H1 (cell line): ENCODE data around the gene FCHO1. TPM values are rescaled to one million over a fixed set of nuclear protein-coding genes. Genes with fewer than 3 reads are reported as not detected.
A peak's percentile ranks its signal among the peaks of the same experiment; 100 is the strongest.

Experiments
- CTCF ChIA-PET: fragments of 300-600 bp; sonication (Branson Sonifier 250); formaldehyde crosslinking; loops from one replicate; lab custom pipeline; 2021; ENCODE audit not compliant: partially characterized antibody; lab: Charles Lee
- POLR2A ChIA-PET: fragments of 300-600 bp; sonication (Branson Sonifier 250); formaldehyde crosslinking; loops from one replicate; lab custom pipeline; 2021; ENCODE audit warnings: inconsistent platforms; ENCODE audit not compliant: partially characterized antibody; lab: Charles Lee
- DNase-seq, 2 experiments: peaks; one replicate each; pipeline versions ENCODE4 v3.0.0 to v3.0.0-alpha.2; 2010 to 2022; ENCODE audit warnings: low spot score in 2 of 2, low read depth in 1 of 2, mixed read lengths in 1 of 2
- FAIRE-seq: peaks from 2 replicates; lab custom pipeline; 2011; peaks lifted over from hg19 to GRCh38; lab: Jason Lieb, UNC
- H2AFZ ChIP-seq: 2 replicates; pipeline ENCODE4 v1.8.1; 2012; ENCODE audit warnings: low read length, inconsistent platforms
- H2AK5ac ChIP-seq: 2 replicates; pipeline ENCODE4 v1.6.1; 2013; ENCODE audit warnings: low read depth, low read length
- H2BK120ac ChIP-seq: replicated peaks from 2 replicates; pipeline ENCODE3; 2013; ENCODE audit warnings: low read depth, low read length, inconsistent platforms
- H2BK12ac ChIP-seq: 2 replicates; pipeline ENCODE4 v1.6.1; 2013; ENCODE audit warnings: low read depth, low read length
- H2BK15ac ChIP-seq: 2 replicates; pipeline ENCODE4 v1.6.1; 2013; ENCODE audit warnings: low read length
- H2BK20ac ChIP-seq: 2 replicates; pipeline ENCODE4 v1.6.1; 2013; ENCODE audit warnings: low read length
- H2BK5ac ChIP-seq: 2 replicates; pipeline ENCODE4 v1.6.1; 2013; ENCODE audit warnings: low read depth, low read length
- H3K14ac ChIP-seq: 2 replicates; pipeline ENCODE4 v1.6.1; 2013; ENCODE audit warnings: inconsistent platforms; ENCODE audit not compliant: insufficient read length
- H3K18ac ChIP-seq: 2 replicates; pipeline ENCODE4 v1.6.1; 2013; ENCODE audit warnings: low read length; ENCODE audit errors: extremely low read depth
- H3K23ac ChIP-seq: 2 replicates; pipeline ENCODE4 v1.6.1; 2013; ENCODE audit warnings: inconsistent platforms; ENCODE audit not compliant: insufficient read length
- H3K23me2 ChIP-seq: 2 replicates; pipeline ENCODE4 v1.6.1; 2013; ENCODE audit warnings: low read depth, low read length
- H3K27ac ChIP-seq: 2 replicates; pipeline ENCODE4 v1.6.1; 2011; ENCODE audit warnings: low read depth, low read length, inconsistent platforms
- H3K27me3 ChIP-seq, 4 experiments: replicated peaks in 1 of 4; 1 replicate in 1 of 4; 2 replicates in 3 of 4; pipeline versions ENCODE4 v1.6.1 to v1.8.1; 2011 to 2013; ENCODE audit warnings: low read length in 3 of 4, mild to moderate bottlenecking in 3 of 4, inconsistent platforms in 2 of 4, mixed read lengths in 2 of 4, moderate library complexity in 1 of 4; ENCODE audit not compliant: control insufficient read depth in 3 of 4, insufficient read depth in 3 of 4; ENCODE audit errors: extremely low read depth in 1 of 4
- H3K36me3 ChIP-seq, 4 experiments: 2 replicates each; pipeline versions ENCODE4 v1.6.1 to v1.8.1; 2011 to 2013; ENCODE audit warnings: mild to moderate bottlenecking in 4 of 4, low read length in 3 of 4, moderate library complexity in 2 of 4, control low read depth in 1 of 4, inconsistent platforms in 1 of 4; ENCODE audit not compliant: insufficient read depth in 4 of 4, control insufficient read depth in 2 of 4
- H3K4ac ChIP-seq: replicated peaks from 2 replicates; pipeline ENCODE3; 2013; ENCODE audit warnings: low read length, low read depth, mixed read lengths, inconsistent platforms; ENCODE audit not compliant: insufficient read length
- H3K4me1 ChIP-seq, 4 experiments: replicated peaks in 1 of 4; 1 replicate in 1 of 4; 2 replicates in 3 of 4; pipeline versions ENCODE4 v1.6.1 to v1.8.1; 2011 to 2013; ENCODE audit warnings: low read length in 3 of 4, inconsistent platforms in 2 of 4, mixed read lengths in 1 of 4; ENCODE audit not compliant: insufficient read depth in 4 of 4, control insufficient read depth in 3 of 4
- H3K4me2 ChIP-seq, 2 experiments: 2 replicates each; pipeline versions ENCODE4 v1.6.1 to v1.8.1; 2011 to 2013; ENCODE audit warnings: low read depth in 2 of 2, low read length in 2 of 2, control low read depth in 1 of 2, inconsistent platforms in 1 of 2, mild to moderate bottlenecking in 1 of 2; ENCODE audit not compliant: insufficient read depth in 1 of 2
- H3K4me3 ChIP-seq, 4 experiments: fragments of 200-600, 300-600 bp in 1 of 4; sonication (generic), shearing (Covaris generic), sonication (Bioruptor Twin) in 1 of 4; 2 replicates each; pipeline versions ENCODE4 v1.5.1 to v1.8.1; 2011 to 2016; ENCODE audit warnings: low read length in 4 of 4, low read depth in 3 of 4, control low read depth in 2 of 4, inconsistent platforms in 2 of 4, mild to moderate bottlenecking in 2 of 4, mixed read lengths in 1 of 4, moderate library complexity in 1 of 4; ENCODE audit not compliant: insufficient read depth in 2 of 4; ENCODE audit errors: extremely low read depth in 1 of 4
- H3K56ac ChIP-seq: replicated peaks from 2 replicates; pipeline ENCODE3; 2013; ENCODE audit warnings: low read depth, mild to moderate bottlenecking, mixed read lengths, low read length, inconsistent platforms; ENCODE audit not compliant: insufficient read length
- H3K79me1 ChIP-seq: 2 replicates; pipeline ENCODE4 v1.6.1; 2013; ENCODE audit warnings: low read depth, low read length, control low read depth
- H3K79me2 ChIP-seq, 2 experiments: 2 replicates each; pipeline versions ENCODE4 v1.6.1 to v1.8.1; 2012 to 2013; ENCODE audit warnings: low read length in 2 of 2, mild to moderate bottlenecking in 2 of 2, inconsistent platforms in 1 of 2; ENCODE audit not compliant: insufficient read depth in 2 of 2, control insufficient read depth in 1 of 2
- H3K9ac ChIP-seq, 4 experiments: replicated peaks in 1 of 4; 1 replicate in 1 of 4; 2 replicates in 3 of 4; pipeline versions ENCODE4 v1.6.1 to v1.8.1; 2011 to 2013; ENCODE audit warnings: low read depth in 3 of 4, low read length in 3 of 4, control low read depth in 2 of 4, mild to moderate bottlenecking in 2 of 4, moderate library complexity in 2 of 4, inconsistent platforms in 1 of 4; ENCODE audit errors: extremely low read depth in 1 of 4
- H3K9me3 ChIP-seq, 2 experiments: 2 replicates each; pipeline versions ENCODE4 v1.6.1 to v1.8.1; 2012 to 2013; ENCODE audit warnings: mild to moderate bottlenecking in 2 of 2, moderate library complexity in 2 of 2, control low read depth in 1 of 2, inconsistent platforms in 1 of 2, low read depth in 1 of 2, low read length in 1 of 2, mixed read lengths in 1 of 2; ENCODE audit not compliant: insufficient read depth in 2 of 2
- H4K20me1 ChIP-seq, 2 experiments: replicated peaks in 1 of 2; 2 replicates each; pipeline versions ENCODE3 to v1.8.1; 2011 to 2013; ENCODE audit warnings: inconsistent platforms in 2 of 2, low read length in 2 of 2, mild to moderate bottlenecking in 1 of 2; ENCODE audit not compliant: insufficient read depth in 2 of 2, control insufficient read depth in 1 of 2
- H4K5ac ChIP-seq: 2 replicates; pipeline ENCODE4 v1.6.1; 2013; ENCODE audit warnings: low read length, low read depth, mixed read lengths, inconsistent platforms; ENCODE audit not compliant: insufficient read length
- H4K8ac ChIP-seq: 2 replicates; pipeline ENCODE4 v1.8.0; 2013; ENCODE audit warnings: mild to moderate bottlenecking, moderate library complexity, low read length, inconsistent platforms; ENCODE audit not compliant: insufficient read depth; ENCODE audit errors: extremely low read depth
- H4K91ac ChIP-seq: replicated peaks from 2 replicates; pipeline ENCODE3; 2013; ENCODE audit warnings: low read length, mixed read lengths, inconsistent platforms; ENCODE audit not compliant: insufficient read length
- ASH2L ChIP-seq: fragments of 200-600, 300-600 bp; sonication (generic); IDR thresholded peaks from one replicate; pipeline ENCODE4 v1.7.1; 2017; ENCODE audit warnings: low read length
- E2F6 ChIP-seq: IDR thresholded peaks from 2 replicates; pipeline ENCODE4 v1.6.1; 2012; ENCODE audit warnings: inconsistent platforms
- KDM1A ChIP-seq: fragments of 200-600, 300-600 bp; sonication (generic); IDR thresholded peaks from 2 replicates; pipeline ENCODE4 v1.7.1; 2016; ENCODE audit warnings: mild to moderate bottlenecking, low read length, borderline replicate concordance
- KDM4A ChIP-seq: IDR thresholded peaks from one replicate; pipeline ENCODE4 v1.7.1; 2012; ENCODE audit warnings: low read depth, mild to moderate bottlenecking, moderate library complexity, low read length, inconsistent platforms; ENCODE audit not compliant: severe bottlenecking
- SP2 ChIP-seq: IDR thresholded peaks from 2 replicates; pipeline ENCODE4 v1.6.1; 2012; ENCODE audit warnings: mild to moderate bottlenecking, low read length, inconsistent platforms
- SRF ChIP-seq: IDR thresholded peaks from 2 replicates; pipeline ENCODE4 v1.6.1; 2011; ENCODE audit warnings: mild to moderate bottlenecking, low read depth, low read length, moderate library complexity
- ZNF274 ChIP-seq: IDR thresholded peaks from 2 replicates; pipeline ENCODE4 v1.7.0; 2012; ENCODE audit warnings: low read length, borderline replicate concordance; ENCODE audit errors: extremely low read depth
- WGBS, 2 experiments: shearing (Covaris generic) in 1 of 2; methylation state at CpG; one replicate each; pipeline versions ENCODE4 v1.1.6 to v1.1.7; 2013 to 2015; ENCODE audit warnings: low lambda C conversion rate in 2 of 2, mixed read lengths in 2 of 2, inconsistent platforms in 1 of 2, low coverage in 1 of 2, missing lambda C conversion rate in 1 of 2; ENCODE audit not compliant: insufficient replicate concordance in 2 of 2, insufficient coverage in 1 of 2, insufficient read length in 1 of 2; ENCODE audit errors: extremely low coverage in 1 of 2, missing lambda C conversion rate in 1 of 2; 5-methylcytosine and 5-hydroxymethylcytosine counted together
- polyA plus RNA-seq, 7 experiments: library from polyadenylated mRNA; depleted of rRNA in 3 of 7; stranded (reverse) in 5 of 7; unstranded in 2 of 7; fragments of >200 nt in 5 of 7; fragments of 200-250 nt in 2 of 7; gene quantifications; 1 replicate in 5 of 7; 2 replicates in 1 of 7; 4 replicates in 1 of 7; pipeline versions ENCODE4 v1.2.1 to v1.2.3, GENCODE V29; 2011 to 2013; ENCODE audit warnings: missing spikeins in 2 of 7, mixed read lengths in 2 of 7
- total RNA-seq: library from RNA; stranded (reverse); fragmentation: NEBNext Ultra II Directional; extraction: Animal tissue kit (Norgen Biotek cat#: 25700); gene quantifications from 2 replicates; pipeline ENCODE4 v1.2.1, GENCODE V29; 2021

FCHO1 gene
- total and polyA plus RNA-seq, 2 of the 8 experiments (the other 6 are each of a cell fraction or from before 2014, with no cell fraction given), result 13.0 to 25.9 TPM

GRCh38 chr19:17806945-17807344, 55.7 kb downstream of the FCHO1 start:
- Histone ChIP-seq H3K4me3 (no peak overlapping the region), H4K20me1 (no peaks in the 10 kb centered on the region), H3K56ac (no peak overlapping the region), H4K91ac (no peak overlapping the region), H3K36me3 (no peaks in the 10 kb centered on the region), H3K27ac (no peak overlapping the region), H3K23ac (no peak overlapping the region), H4K8ac (no peak overlapping the region), H3K4ac (no peak overlapping the region), H3K18ac (no peak overlapping the region), H3K79me2 (no peaks in the 10 kb centered on the region), H3K4me2 (no peak overlapping the region), H3K14ac (no peak overlapping the region), H3K9ac (no peak overlapping the region), H2BK15ac (no peak overlapping the region), H2BK12ac (no peak overlapping the region), H4K5ac (no peak overlapping the region), H2AFZ (no peak overlapping the region), H2BK20ac (no peak overlapping the region), H2AK5ac (no peak overlapping the region), H3K23me2 (peaks cover 2% of the 10 kb centered on the region; the same call in 1 of the 2 replicates), H3K4me1 (no peaks in the 10 kb centered on the region), H3K79me1 (no peaks in the 10 kb centered on the region), H2BK5ac (no peak overlapping the region), H2BK120ac (no peak overlapping the region), H3K27me3 (no peaks in the 10 kb centered on the region; a peak in 1 of 7 replicates), H3K9me3 (no peaks in the 10 kb centered on the region)
- no peak for TF ChIP-seq KDM4A
- TF ChIP-seq SP2, result no peak
- TF ChIP-seq ZNF274, result no peak
- no peak for TF ChIP-seq ASH2L
- no peak for TF ChIP-seq KDM1A
- TF ChIP-seq SRF, result peak; percentile 44; the same call in 1 of the 2 replicates
- no peak for TF ChIP-seq E2F6
- POLR2A ChIA-PET, result no interaction called here
- DNase-seq, result no peak
- WGBS, 2 experiments, result 87% methylated on average over 3 of the region's 3 CpGs; no CpG with 5 or more reads in 1 of the 2 experiments
- CTCF ChIA-PET, result interaction anchor here (0.8 kb wide), 1 partner anchor 40 kb away, joined by 3 read pairs; no protein-coding TSS in a partner anchor
- FAIRE-seq, result no peak
